ENCODE measurements around the gene POU2F1.

- TF ChIP-seq CTCF (optimal IDR thresholded peaks at IDR 0.05 in 1 of 3, IDR thresholded peaks at IDR 0.05 in 1 of 3, conservative IDR thresholded peaks at IDR 0.05 in 1 of 3; ENCODE audit: extremely low read depth in 1 of 3, insufficient read depth in 2 of 3, low read length in 3 of 3) (no peak), EZH2 (IDR thresholded peaks at IDR 0.05; ENCODE audit: low read length) (no peak)
Observed at GRCh38 chr1:167331650-167332049, 111.0 kb downstream of the POU2F1 start.
